ENCODE measurements around the gene FAU. TPM values are rescaled to one million over a fixed set of nuclear protein-coding genes. Genes with fewer than 3 reads are reported as not detected.

The FAU gene
- total RNA-seq, 4 donors from 2014 or later = 465 to 1,081 (median 716) TPM

DNA sequence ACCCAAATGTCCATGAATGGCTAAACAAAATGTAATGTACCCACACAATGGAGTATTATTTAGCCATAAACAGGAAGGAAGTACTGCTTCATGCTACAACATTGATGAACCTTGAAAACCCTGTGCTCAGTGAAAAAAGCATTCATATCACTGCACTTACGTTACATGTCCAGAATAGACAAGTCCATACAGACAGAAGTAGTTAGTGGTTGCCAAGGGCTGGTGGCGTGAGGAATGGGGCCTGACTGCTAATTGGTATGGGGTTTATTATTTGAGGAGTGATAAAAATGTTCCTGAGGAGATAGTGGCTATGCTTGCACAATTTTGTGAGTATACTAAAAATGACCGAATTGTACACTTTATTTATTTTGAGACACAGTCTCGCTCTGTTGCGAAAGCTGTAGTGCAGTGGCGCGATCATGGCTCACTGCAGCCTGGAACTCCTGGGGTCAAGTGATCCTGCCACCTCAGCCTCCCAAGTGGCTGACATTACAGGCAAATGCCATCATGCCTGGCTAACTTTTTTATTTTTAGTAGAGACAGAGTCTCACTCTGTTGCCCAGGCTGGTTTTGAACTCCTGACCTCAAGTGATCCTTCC, 20.1 kb upstream of the FAU start:
- WGBS = 83% methylated on average over 7 of the region's 7 CpGs
- TF ChIP-seq POLR2A (IDR thresholded peaks at IDR 0.05; ENCODE audit: low read depth) (no peak), POLR2AphosphoS5 (IDR thresholded peaks at IDR 0.05) (no peak), EP300 (IDR thresholded peaks at IDR 0.05) (no peak)
- TF ChIP-seq, protein P1, sequence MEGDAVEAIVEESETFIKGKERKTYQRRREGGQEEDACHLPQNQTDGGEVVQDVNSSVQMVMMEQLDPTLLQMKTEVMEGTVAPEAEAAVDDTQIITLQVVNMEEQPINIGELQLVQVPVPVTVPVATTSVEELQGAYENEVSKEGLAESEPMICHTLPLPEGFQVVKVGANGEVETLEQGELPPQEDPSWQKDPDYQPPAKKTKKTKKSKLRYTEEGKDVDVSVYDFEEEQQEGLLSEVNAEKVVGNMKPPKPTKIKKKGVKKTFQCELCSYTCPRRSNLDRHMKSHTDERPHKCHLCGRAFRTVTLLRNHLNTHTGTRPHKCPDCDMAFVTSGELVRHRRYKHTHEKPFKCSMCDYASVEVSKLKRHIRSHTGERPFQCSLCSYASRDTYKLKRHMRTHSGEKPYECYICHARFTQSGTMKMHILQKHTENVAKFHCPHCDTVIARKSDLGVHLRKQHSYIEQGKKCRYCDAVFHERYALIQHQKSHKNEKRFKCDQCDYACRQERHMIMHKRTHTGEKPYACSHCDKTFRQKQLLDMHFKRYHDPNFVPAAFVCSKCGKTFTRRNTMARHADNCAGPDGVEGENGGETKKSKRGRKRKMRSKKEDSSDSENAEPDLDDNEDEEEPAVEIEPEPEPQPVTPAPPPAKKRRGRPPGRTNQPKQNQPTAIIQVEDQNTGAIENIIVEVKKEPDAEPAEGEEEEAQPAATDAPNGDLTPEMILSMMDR (IDR thresholded peaks at IDR 0.05) = no peak
- Histone ChIP-seq H3K27me3 (no peaks in the 10 kb centered on the region), H3K27ac (replicated peaks in 1 of 4) (no peak overlapping the region), H3K9me3 (no peaks in the 10 kb centered on the region), H3K4me3 (no peak overlapping the region), H3K36me3 (no peaks in the 10 kb centered on the region), H3K4me1 (no peaks in the 10 kb centered on the region)
- DNase-seq (ENCODE audit: extremely low spot score) = no peak
- intact Hi-C loops (cut with DNase I) = no loop called here

DNA sequence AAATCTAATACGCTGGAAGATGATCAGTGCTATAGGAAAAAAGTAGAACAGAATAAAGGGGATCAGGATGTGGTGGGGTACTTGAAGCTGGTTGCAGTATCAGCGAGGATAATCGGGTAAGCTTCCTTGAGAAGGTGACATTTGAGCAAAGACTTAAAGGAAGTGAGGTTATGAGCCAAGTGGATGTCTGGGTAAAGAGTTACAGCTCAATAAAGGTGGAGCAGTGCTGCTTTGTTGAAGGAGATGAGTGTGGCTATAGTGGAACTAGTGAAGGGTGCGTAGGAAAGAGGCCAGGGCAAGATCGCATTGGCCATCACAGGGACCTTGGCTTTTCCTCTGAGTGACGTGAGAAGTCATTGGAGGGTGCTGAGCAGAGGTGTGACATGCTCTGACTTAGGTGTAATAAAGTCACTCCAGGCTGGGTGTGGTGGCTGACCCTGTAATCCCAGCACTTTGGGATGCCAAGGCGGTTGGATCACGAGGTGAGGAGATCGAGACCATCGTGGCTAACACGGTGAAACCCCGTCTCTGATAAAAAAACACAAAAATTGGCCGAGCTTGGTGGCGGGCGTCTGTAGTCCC, 14.7 kb upstream of the FAU start:
- Histone ChIP-seq H3K4me1 (peaks cover 26 to 39% (median 32%) of the 10 kb centered on the region in 4 donors), H3K9me3 (no peaks in the 10 kb centered on the region), H3K36me3 (peaks cover 0 to 16% (median 15%) of the 10 kb centered on the region in 4 donors), H3K27ac (replicated peaks in 1 of 4) (no peak overlapping the region), H3K4me3 (no peak overlapping the region), H3K27me3 (no peaks in the 10 kb centered on the region)
- DNase-seq (ENCODE audit: extremely low spot score) = no peak
- intact Hi-C loops (cut with DNase I) = no loop called here
- TF ChIP-seq POLR2A (IDR thresholded peaks at IDR 0.05; ENCODE audit: low read depth) (no peak), POLR2AphosphoS5 (IDR thresholded peaks at IDR 0.05) (no peak), EP300 (IDR thresholded peaks at IDR 0.05) (no peak)
- TF ChIP-seq, protein P1 (IDR thresholded peaks at IDR 0.05) = no peak
- 91% methylated on average over 15 of the region's 15 CpGs for WGBS

DNA sequence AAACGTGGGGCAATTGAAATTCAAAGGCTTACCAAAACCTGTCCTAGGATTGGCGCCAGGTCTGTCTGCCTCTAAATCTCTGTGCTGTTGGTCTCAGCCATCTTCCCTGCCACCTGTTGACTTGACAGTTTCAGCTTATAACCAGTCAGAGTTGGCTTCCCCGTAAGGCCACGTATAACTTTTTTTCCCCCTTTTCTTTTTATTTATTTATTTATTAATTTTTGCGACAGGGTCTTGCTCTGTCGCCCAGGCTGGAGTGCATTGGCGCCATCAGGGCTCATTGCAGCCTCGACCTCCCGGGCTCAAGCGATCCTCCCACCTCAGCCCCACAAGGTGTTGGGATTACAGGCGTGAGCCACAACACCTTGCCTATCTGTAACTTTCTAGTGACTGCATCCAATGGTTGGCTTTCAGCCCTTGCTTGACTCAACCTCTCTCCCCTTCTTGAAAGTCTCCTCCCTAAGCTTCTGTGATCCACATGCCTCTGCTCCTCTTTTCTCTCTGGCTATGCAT, 13.8 kb upstream of the FAU start:
- peak overlapping the region; percentile 84 to 96 (median 94) for H3K4me3 ChIP-seq
- no peak for DNase-seq (ENCODE audit: extremely low spot score)
- H3K27me3 ChIP-seq = no peaks in the 10 kb centered on the region
- intact Hi-C loops (cut with DNase I) = no loop called here
- 50% methylated on average over 11 of the region's 11 CpGs for WGBS
- peaks cover 8 to 25% (median 24%) of the 10 kb centered on the region in 4 donors for H3K36me3 ChIP-seq
- peak overlapping the region; percentile 94 to 98 (median 98) for H3K27ac ChIP-seq (replicated peaks in 1 of 4)
- H3K9me3 ChIP-seq = no peaks in the 10 kb centered on the region
- TF ChIP-seq POLR2AphosphoS5 (IDR thresholded peaks at IDR 0.05) (no peak), POLR2A (IDR thresholded peaks at IDR 0.05; ENCODE audit: low read depth) (no peak), EP300 (IDR thresholded peaks at IDR 0.05) (no peak)
- TF ChIP-seq, protein P1 (IDR thresholded peaks at IDR 0.05) = no peak
- H3K4me1 ChIP-seq = peaks cover 26 to 39% (median 32%) of the 10 kb centered on the region in 4 donors

DNA sequence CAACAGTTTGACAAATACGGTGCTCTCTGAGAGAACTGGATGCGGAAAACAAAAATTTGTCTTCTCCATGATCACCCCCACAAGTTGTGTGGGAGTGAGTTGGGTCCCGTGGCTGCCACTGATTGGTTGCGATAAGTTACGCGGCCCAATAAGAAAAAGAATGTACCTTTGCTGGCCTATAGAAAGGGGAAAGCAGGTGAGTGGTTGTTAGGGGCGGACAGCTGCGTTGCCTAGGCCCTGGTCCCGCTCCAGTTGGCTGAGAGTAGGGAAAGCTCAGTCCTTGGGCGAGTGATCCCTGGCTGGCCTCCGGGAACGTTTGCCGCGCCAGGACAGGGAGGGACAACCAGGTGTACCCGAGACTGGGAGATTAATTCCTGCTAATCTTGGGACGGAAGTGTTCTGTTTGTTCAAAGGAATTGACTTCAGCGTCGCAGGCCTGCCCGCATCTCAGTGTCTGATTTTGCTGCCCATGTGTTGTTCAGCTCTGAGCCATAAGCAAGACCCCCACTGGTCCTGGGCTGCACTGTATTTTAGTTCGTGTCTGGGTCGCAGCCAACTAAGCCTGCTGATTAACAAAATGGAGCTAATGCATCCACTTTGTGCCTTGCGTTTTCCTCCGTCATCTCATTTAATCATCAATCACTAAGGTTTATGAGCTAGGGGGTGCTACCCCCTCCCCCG, 13.2 kb upstream of the FAU start:
- H3K4me3 ChIP-seq = peak overlapping the region; percentile 84 to 96 (median 94)
- intact Hi-C loops (cut with DNase I) = loop anchor here (5.0 kb wide), 1 partner anchor 47 kb away; the partner anchor contains the start of gene CAPN1
- H3K27me3 ChIP-seq = no peaks in the 10 kb centered on the region
- WGBS = 2% methylated on average over 24 of the region's 24 CpGs
- H3K36me3 ChIP-seq = peaks cover 13 to 31% (median 30%) of the 10 kb centered on the region in 4 donors
- TF ChIP-seq POLR2AphosphoS5 (IDR thresholded peaks at IDR 0.05) = peak in 1 of 2 donors; percentile 77
- TF ChIP-seq POLR2A (IDR thresholded peaks at IDR 0.05; ENCODE audit: low read depth) = no peak
- H3K4me1 ChIP-seq = peaks cover 26 to 39% (median 32%) of the 10 kb centered on the region in 4 donors
- peak; percentile 96 for DNase-seq (ENCODE audit: extremely low spot score)
- no peaks in the 10 kb centered on the region for H3K9me3 ChIP-seq
- peak overlapping the region; percentile 94 to 98 (median 98) for H3K27ac ChIP-seq (replicated peaks in 1 of 4)

Measured in esophagus muscularis mucosa (tissue), 4 donors.